ENCODE measurements around the gene KIF1A. TPM values are rescaled to one million over a fixed set of nuclear protein-coding genes. Genes with fewer than 3 reads are reported as not detected.
A peak's percentile ranks its signal among the peaks of the same experiment; 100 is the strongest.

The KIF1A gene
- total and polyA plus RNA-seq, 2 of the 8 experiments (the other 6 are each of a cell fraction or from before 2014, with no cell fraction given) = 61.3 to 281 TPM

- FAIRE-seq = no peak
- WGBS, 2 experiments (ENCODE audit: extremely low coverage in 1 of 2, insufficient coverage in 1 of 2, insufficient read length in 1 of 2, insufficient replicate concordance in 2 of 2, low coverage in 1 of 2, low lambda C conversion rate in 2 of 2, missing lambda C conversion rate in 1 of 2) = 95% methylated on average over 12 of the region's 12 CpGs; no CpG with 5 or more reads in 1 of the 2 experiments
These were observed 94.8 kb downstream of the KIF1A start for GRCh38 chr2:240725266-240725665.

More at GRCh38 chr2:240725266-240725665, 94.8 kb downstream of the KIF1A start:
- no peak overlapping the region for H3K4me2 ChIP-seq (ENCODE audit: insufficient read depth in 1 of 2, low read depth in 2 of 2, low read length in 2 of 2)
- no peak overlapping the region for H3K9ac ChIP-seq (replicated peaks in 1 of 4; ENCODE audit: extremely low read depth in 1 of 4, low read depth in 3 of 4, low read length in 3 of 4)
- H3K56ac ChIP-seq (replicated peaks; ENCODE audit: insufficient read length, low read depth, low read length) = no peak overlapping the region
- no peak overlapping the region for H3K4ac ChIP-seq (replicated peaks; ENCODE audit: insufficient read length, low read depth, low read length)
- H2BK5ac ChIP-seq (ENCODE audit: low read depth, low read length) = no peak overlapping the region
- ChIA-PET CTCF (ENCODE audit: partially characterized antibody) (no interaction called here), POLR2A (ENCODE audit: partially characterized antibody) (interaction anchor here (1.1 to 1.4 kb wide), 7 partner anchors 8 to 172 kb away, joined by 3 to 7 read pairs (median 3); no protein-coding TSS in a partner anchor)
- H3K23ac ChIP-seq (ENCODE audit: insufficient read length) = no peak overlapping the region
- no peak overlapping the region for H2AK5ac ChIP-seq (ENCODE audit: low read depth, low read length)
- no peak overlapping the region for H3K14ac ChIP-seq (ENCODE audit: insufficient read length)
- no peak overlapping the region for H4K8ac ChIP-seq (ENCODE audit: extremely low read depth, insufficient read depth, low read length)
- H3K27me3 ChIP-seq (replicated peaks in 1 of 4; ENCODE audit: control insufficient read depth in 3 of 4, extremely low read depth in 1 of 4, insufficient read depth in 3 of 4, low read length in 3 of 4) = no peaks in the 10 kb centered on the region
- H2BK12ac ChIP-seq (ENCODE audit: low read depth, low read length) = no peak overlapping the region
- no peak for DNase-seq (ENCODE audit: low read depth in 1 of 2, low spot score in 2 of 2)
- H3K79me2 ChIP-seq (ENCODE audit: control insufficient read depth in 1 of 2, insufficient read depth in 2 of 2, low read length in 2 of 2) = no peaks in the 10 kb centered on the region
- no peak overlapping the region for H2AFZ ChIP-seq (ENCODE audit: low read length)
- TF ChIP-seq CBX8 (IDR thresholded peaks at IDR 0.05; ENCODE audit: borderline replicate concordance, low read depth, low read length) (no peak), POLR2AphosphoS5 (IDR thresholded peaks at IDR 0.05; ENCODE audit: low read depth, low read length) (0 out of 2 replicates have a peak, but pooled peaks have one; percentile 12), POLR2A (IDR thresholded peaks at IDR 0.05; ENCODE audit: control extremely low read depth in 1 of 2, low read depth in 2 of 2, low read length in 2 of 2) (0 out of 3 replicates have a peak, but pooled peaks of 1 of the 2 experiments have one; percentile 22)
- H3K18ac ChIP-seq (ENCODE audit: extremely low read depth, low read length) = no peak overlapping the region
- peaks cover 4 to 15% of the 10 kb centered on the region in 2 experiments for H4K20me1 ChIP-seq (replicated peaks in 1 of 2; ENCODE audit: control insufficient read depth in 1 of 2, insufficient read depth in 2 of 2, low read length in 2 of 2)
- no peak overlapping the region for H2BK15ac ChIP-seq (ENCODE audit: low read length)
- no peak overlapping the region for H2BK120ac ChIP-seq (replicated peaks; ENCODE audit: low read depth, low read length)
- no peaks in the 10 kb centered on the region for H3K9me3 ChIP-seq (ENCODE audit: insufficient read depth in 2 of 2, low read depth in 1 of 2, low read length in 1 of 2)
- no peak overlapping the region for H4K91ac ChIP-seq (replicated peaks; ENCODE audit: insufficient read length, low read length)
- no peak overlapping the region for H2BK20ac ChIP-seq (ENCODE audit: low read length)
- no peaks in the 10 kb centered on the region for H3K4me1 ChIP-seq (replicated peaks in 1 of 4; ENCODE audit: control insufficient read depth in 3 of 4, insufficient read depth in 4 of 4, low read length in 3 of 4)
- no peak overlapping the region for H3K27ac ChIP-seq (ENCODE audit: low read depth, low read length)
- H3K23me2 ChIP-seq (ENCODE audit: low read depth, low read length) = no peaks in the 10 kb centered on the region
- no peak overlapping the region for H3K4me3 ChIP-seq (ENCODE audit: extremely low read depth in 1 of 4, insufficient read depth in 2 of 4, low read depth in 3 of 4, low read length in 4 of 4)
- H4K5ac ChIP-seq (ENCODE audit: insufficient read length, low read depth, low read length) = no peak overlapping the region
- peaks cover 18 to 73% (median 53%) of the 10 kb centered on the region in 4 experiments for H3K36me3 ChIP-seq (ENCODE audit: control insufficient read depth in 2 of 4, insufficient read depth in 4 of 4, low read length in 3 of 4)
- H3K79me1 ChIP-seq (ENCODE audit: low read depth, low read length) = peaks cover 2% of the 10 kb centered on the region
